Peyer's patch (tissue), 4 donors: ENCODE measurements around the gene SCTR.

Source experiments
- CTCF ChIP-seq, 6 experiments: fragments of 450-650 bp in 4 of 6; fragments of 200-600 bp in 2 of 6; sonication (generic) in 1 of 6; IDR thresholded peaks; one replicate each; pipeline ENCODE4 v1.5.1; 2017 to 2019; ENCODE audit warnings: antibody characterized with exemption in 6 of 6, mild to moderate bottlenecking in 3 of 6, moderate library complexity in 1 of 6
- POLR2A ChIP-seq, 2 donors: fragments of 450-650 bp; IDR thresholded peaks; one replicate each; pipeline ENCODE4 v1.5.1; 2017; ENCODE audit warnings: antibody characterized with exemption in 2 of 2, mild to moderate bottlenecking in 2 of 2, moderate library complexity in 2 of 2

- TF ChIP-seq CTCF (IDR thresholded peaks at IDR 0.05) (no peak), POLR2A (IDR thresholded peaks at IDR 0.05) (no peak)
These were observed 55.2 kb downstream of the SCTR start for GRCh38 chr2:119469131-119469530.
